CD4-positive, alpha-beta memory T cell (primary cell): ENCODE data around the gene CDKAL1. TPM values are rescaled to one million over a fixed set of nuclear protein-coding genes. Genes with fewer than 3 reads are reported as not detected.
"Not testable (repeated sequence)": the region's sequence is repeated elsewhere in the genome, so short reads cannot be mapped to it uniquely, and the experiment has no call there.

Source experiments
- CTCF ChIA-PET: fragments of 350-600 bp; sonication (Branson Sonifier 250); formaldehyde crosslinking; loops from one replicate; lab custom pipeline; 2021; ENCODE audit warnings: inconsistent platforms; ENCODE audit not compliant: partially characterized antibody; lab: Charles Lee
- POLR2A ChIA-PET: fragments of 350-600 bp; sonication (Branson Sonifier 250); formaldehyde crosslinking; loops from one replicate; lab custom pipeline; 2021; ENCODE audit not compliant: partially characterized antibody; lab: Charles Lee
- DNase-seq, 5 donors: peaks; one replicate each; pipeline versions ENCODE4 v3.0.0 to v3.0.0-alpha.2; 2020 to 2022; ENCODE audit warnings: mixed read lengths in 1 of 5
- H3K27ac ChIP-seq: one replicate; pipeline ENCODE4 v1.7.0; 2013; ENCODE audit warnings: low read depth, low read length
- H3K27me3 ChIP-seq: 2 replicates; pipeline ENCODE4 v1.7.0; 2013; ENCODE audit warnings: mild to moderate bottlenecking, low read length, moderate library complexity; ENCODE audit not compliant: insufficient read depth
- H3K36me3 ChIP-seq: 2 replicates; pipeline ENCODE4 v1.7.0; 2013; ENCODE audit warnings: mild to moderate bottlenecking, low read length, moderate library complexity; ENCODE audit not compliant: insufficient read depth
- H3K4me1 ChIP-seq: 2 replicates; pipeline ENCODE4 v1.7.0; 2013; ENCODE audit warnings: mild to moderate bottlenecking, low read length, moderate library complexity; ENCODE audit not compliant: insufficient read depth
- H3K4me3 ChIP-seq, 2 donors: one replicate each; pipeline ENCODE4 v1.7.0; 2013; ENCODE audit warnings: low read length in 2 of 2, mild to moderate bottlenecking in 1 of 2
- H3K9me3 ChIP-seq, 2 donors: one replicate each; pipeline ENCODE4 v1.7.0; 2013; ENCODE audit warnings: low read length in 2 of 2, control low read depth in 1 of 2; ENCODE audit not compliant: control insufficient read depth in 1 of 2
- H3K27ac Mint-ChIP-seq, 7 donors: one replicate each; pipeline ENCODE4 v1.8.0; 2020 to 2021; ENCODE audit warnings: mixed read lengths in 7 of 7, mild to moderate bottlenecking in 6 of 7, inconsistent platforms in 3 of 7, moderate library complexity in 3 of 7
- H3K27me3 Mint-ChIP-seq, 2 donors: one replicate each; pipeline ENCODE4 v1.8.0; 2020 to 2021; ENCODE audit warnings: mixed read lengths in 2 of 2
- H3K36me3 Mint-ChIP-seq, 2 donors: one replicate each; pipeline ENCODE4 v1.8.0; 2020 to 2021; ENCODE audit warnings: mixed read lengths in 2 of 2, inconsistent platforms in 1 of 2, mild to moderate bottlenecking in 1 of 2
- H3K4me1 Mint-ChIP-seq, 4 donors: one replicate each; pipeline ENCODE4 v1.8.0; 2020 to 2021; ENCODE audit warnings: mixed read lengths in 4 of 4, mild to moderate bottlenecking in 1 of 4
- H3K4me3 Mint-ChIP-seq, 8 donors: one replicate each; pipeline ENCODE4 v1.8.0; 2020 to 2021; ENCODE audit warnings: mixed read lengths in 8 of 8, mild to moderate bottlenecking in 7 of 8, moderate library complexity in 6 of 8, inconsistent platforms in 3 of 8
- H3K9me3 Mint-ChIP-seq, 8 donors: one replicate each; pipeline ENCODE4 v1.8.0; 2020 to 2021; ENCODE audit warnings: mixed read lengths in 8 of 8, mild to moderate bottlenecking in 5 of 8, inconsistent platforms in 3 of 8, moderate library complexity in 1 of 8
- intact Hi-C: fragments of 100-400 bp; cut with micrococcal nuclease; formaldehyde crosslinking; loops from one replicate; pipeline ENCODE4 v1.15.1; 2023
- polyA plus RNA-seq, 2 donors: library from polyadenylated mRNA; unstranded; fragments of 300-500 nt; fragmentation: Illumina TruSeq; gene quantifications; one replicate each; pipeline ENCODE4 v1.2.3, GENCODE V29; 2021
- total RNA-seq, 2 experiments: library from RNA; stranded (reverse); gene quantifications; one replicate each; pipeline ENCODE4 v1.2.3, GENCODE V29; 2021

CDKAL1 gene
- total and polyA plus RNA-seq, 4 experiments from 2014 or later, result 22.3 to 41.8 (median 26.8) TPM

DNA sequence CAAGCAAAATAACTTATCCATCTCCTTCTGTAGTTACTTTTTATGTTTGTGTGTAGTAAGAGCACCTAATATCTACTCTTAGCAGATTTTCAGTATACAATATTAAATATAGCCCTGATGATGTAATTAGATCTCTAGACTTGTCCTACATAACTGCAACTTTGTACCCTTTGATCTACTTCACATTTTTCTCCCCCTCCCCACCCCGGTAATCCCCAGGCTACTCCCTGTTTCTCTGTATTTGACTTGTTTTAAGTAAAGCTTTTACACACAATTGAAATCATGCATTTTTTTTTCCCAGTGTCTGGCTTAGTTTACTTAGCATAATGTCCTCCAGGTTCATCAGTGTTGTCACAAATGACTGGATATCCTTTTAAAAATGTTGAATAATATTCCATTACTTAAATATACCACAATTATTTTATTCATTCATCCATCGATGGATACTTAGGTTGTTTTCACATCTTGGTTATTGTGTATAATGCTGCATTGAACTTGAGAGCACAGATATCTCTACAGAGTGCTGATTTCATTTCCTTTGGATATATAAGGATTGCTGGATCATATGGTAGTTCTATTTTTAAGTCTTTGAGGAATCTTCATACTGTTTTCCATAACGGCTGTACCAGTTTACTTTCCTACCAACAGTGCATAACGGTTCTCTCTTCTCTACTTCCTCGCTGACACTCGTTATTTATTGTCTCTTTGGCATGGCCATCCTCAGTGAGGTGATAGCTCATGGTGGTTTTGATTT, 212.7 kb downstream of the CDKAL1 start:
- H3K36me3 ChIP-seq, result no peaks in the 10 kb centered on the region
- H3K27me3 ChIP-seq, result no peaks in the 10 kb centered on the region
- Mint-ChIP-seq H3K27ac (no peak overlapping the region), H3K4me1 (peaks cover 6 to 18% (median 12%) of the 10 kb centered on the region in 4 donors), H3K9me3 (no peaks in the 10 kb centered on the region), H3K27me3 (no peaks in the 10 kb centered on the region), H3K36me3 (peaks cover 4 to 10% of the 10 kb centered on the region in 2 donors), H3K4me3 (no peak overlapping the region)
- no peak for DNase-seq
- no peak overlapping the region for H3K27ac ChIP-seq
- no peaks in the 10 kb centered on the region for H3K9me3 ChIP-seq
- intact Hi-C loops, result no loop called here
- POLR2A ChIA-PET, result no interaction called here
- no peak overlapping the region for H3K4me3 ChIP-seq
- no peaks in the 10 kb centered on the region for H3K4me1 ChIP-seq
- CTCF ChIA-PET, result no interaction called here

DNA sequence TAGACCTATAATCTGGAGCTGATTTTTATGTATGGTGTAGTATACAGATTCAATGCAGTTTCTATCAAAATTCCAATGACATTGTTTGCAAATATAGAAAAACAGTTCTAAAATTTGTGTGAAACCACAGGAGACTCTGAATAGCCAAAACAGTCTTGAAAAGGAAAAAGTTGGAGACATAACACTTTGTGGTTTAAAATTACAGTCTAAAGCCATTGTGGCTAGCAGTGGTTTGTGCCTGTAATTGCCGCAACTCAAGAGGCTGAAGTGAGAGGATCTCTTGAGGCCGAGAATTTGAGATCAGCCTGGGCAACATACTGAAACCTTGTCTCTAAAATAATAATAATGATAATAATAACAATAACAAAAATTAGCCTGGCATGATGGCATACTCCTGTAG, 213.7 kb downstream of the CDKAL1 start:
- Histone ChIP-seq H3K4me1 (no peaks in the 10 kb centered on the region), H3K36me3 (no peaks in the 10 kb centered on the region), H3K4me3 (no peak overlapping the region), H3K9me3 (no peaks in the 10 kb centered on the region), H3K27me3 (no peaks in the 10 kb centered on the region), H3K27ac (no peak overlapping the region)
- Mint-ChIP-seq H3K36me3 (peaks cover 8 to 9% of the 10 kb centered on the region in 2 donors), H3K4me3 (no peak overlapping the region), H3K27me3 (no peaks in the 10 kb centered on the region), H3K9me3 (no peaks in the 10 kb centered on the region), H3K4me1 (peaks cover 6 to 18% (median 13%) of the 10 kb centered on the region in 4 donors), H3K27ac (no peak overlapping the region)
- no peak for DNase-seq
- ChIA-PET POLR2A (no interaction called here), CTCF (no interaction called here)
- intact Hi-C loops, result no loop called here

DNA sequence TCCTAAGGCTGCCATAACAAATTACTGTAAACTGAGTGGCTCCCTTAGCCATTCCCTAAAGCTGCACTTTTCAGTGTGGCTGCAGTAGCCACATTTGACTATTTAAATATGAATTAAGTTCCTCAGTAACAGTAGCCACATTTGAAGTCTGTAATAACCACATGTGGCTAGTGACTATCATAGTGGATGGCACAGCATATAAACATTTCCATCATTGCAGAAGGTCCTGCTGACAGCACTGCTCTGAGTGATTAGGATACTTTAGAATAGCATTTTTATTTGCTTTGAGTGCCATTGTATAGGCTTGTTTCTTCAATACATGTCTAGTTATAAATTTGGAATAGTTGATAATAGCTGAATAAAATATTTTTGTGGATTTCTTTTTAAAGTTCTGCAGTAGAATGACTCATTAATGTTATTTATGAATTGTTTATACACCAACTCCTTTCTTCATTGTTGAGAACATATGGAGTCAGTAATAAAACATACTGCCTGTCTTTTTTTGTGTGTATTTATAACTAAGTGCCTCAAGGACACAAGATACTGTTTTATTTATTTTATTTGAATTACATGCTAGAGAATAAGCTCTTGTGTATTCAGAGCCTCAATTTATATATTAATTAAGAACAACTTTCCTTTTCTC, 217.2 kb downstream of the CDKAL1 start:
- no peak overlapping the region for H3K27ac Mint-ChIP-seq
- Histone ChIP-seq H3K9me3 (no peaks in the 10 kb centered on the region), H3K4me3 (no peak overlapping the region), H3K36me3 (no peaks in the 10 kb centered on the region), H3K27ac (no peak overlapping the region), H3K4me1 (no peaks in the 10 kb centered on the region), H3K27me3 (no peaks in the 10 kb centered on the region)
- peaks cover 0 to 10% (median 3%) of the 10 kb centered on the region in 8 donors for H3K9me3 Mint-ChIP-seq
- H3K4me1 Mint-ChIP-seq, result peaks cover 6 to 22% (median 16%) of the 10 kb centered on the region in 4 donors
- no peak overlapping the region for H3K4me3 Mint-ChIP-seq
- ChIA-PET POLR2A (no interaction called here), CTCF (interaction anchor here (1.3 kb wide), 1 partner anchor 16 kb away, joined by 3 read pairs; no protein-coding TSS in a partner anchor)
- intact Hi-C loops, result no loop called here
- peaks cover 21 to 23% of the 10 kb centered on the region in 2 donors for H3K36me3 Mint-ChIP-seq
- no peak for DNase-seq
- H3K27me3 Mint-ChIP-seq, result no peaks in the 10 kb centered on the region

DNA sequence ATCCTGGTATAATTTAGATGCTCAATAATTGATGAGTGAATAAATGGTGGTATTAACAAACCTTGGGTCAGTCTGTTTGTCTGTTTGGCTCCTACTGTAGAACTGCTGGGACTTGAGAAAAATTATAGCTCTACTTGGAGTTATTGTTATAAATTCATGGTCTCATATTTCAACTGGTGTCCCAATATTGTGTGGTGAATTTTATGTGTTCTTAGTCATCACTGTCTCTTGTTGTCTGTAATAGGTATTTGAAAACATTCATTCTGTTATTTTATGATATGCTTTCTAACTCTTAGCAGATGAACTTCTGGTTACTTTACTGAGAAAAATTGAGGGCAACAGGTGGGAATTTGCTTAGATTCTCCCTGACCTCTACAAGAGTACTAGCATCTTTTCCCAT, 221.4 kb downstream of the CDKAL1 start:
- Histone ChIP-seq H3K4me3 (no peak overlapping the region), H3K9me3 (no peaks in the 10 kb centered on the region), H3K36me3 (no peaks in the 10 kb centered on the region), H3K27me3 (no peaks in the 10 kb centered on the region), H3K4me1 (no peaks in the 10 kb centered on the region), H3K27ac (no peak overlapping the region)
- Mint-ChIP-seq H3K27ac (peak overlapping the region in 1 of 7 donors; percentile 15), H3K4me1 (peaks cover 7 to 19% (median 14%) of the 10 kb centered on the region in 4 donors), H3K27me3 (no peaks in the 10 kb centered on the region), H3K4me3 (no peak overlapping the region), H3K9me3 (peaks cover 0 to 10% (median 3%) of the 10 kb centered on the region in 8 donors), H3K36me3 (peaks cover 33 to 38% of the 10 kb centered on the region in 2 donors)
- DNase-seq, result no peak
- POLR2A ChIA-PET, result no interaction called here
- CTCF ChIA-PET, result no interaction called here
- intact Hi-C loops, result no loop called here

DNA sequence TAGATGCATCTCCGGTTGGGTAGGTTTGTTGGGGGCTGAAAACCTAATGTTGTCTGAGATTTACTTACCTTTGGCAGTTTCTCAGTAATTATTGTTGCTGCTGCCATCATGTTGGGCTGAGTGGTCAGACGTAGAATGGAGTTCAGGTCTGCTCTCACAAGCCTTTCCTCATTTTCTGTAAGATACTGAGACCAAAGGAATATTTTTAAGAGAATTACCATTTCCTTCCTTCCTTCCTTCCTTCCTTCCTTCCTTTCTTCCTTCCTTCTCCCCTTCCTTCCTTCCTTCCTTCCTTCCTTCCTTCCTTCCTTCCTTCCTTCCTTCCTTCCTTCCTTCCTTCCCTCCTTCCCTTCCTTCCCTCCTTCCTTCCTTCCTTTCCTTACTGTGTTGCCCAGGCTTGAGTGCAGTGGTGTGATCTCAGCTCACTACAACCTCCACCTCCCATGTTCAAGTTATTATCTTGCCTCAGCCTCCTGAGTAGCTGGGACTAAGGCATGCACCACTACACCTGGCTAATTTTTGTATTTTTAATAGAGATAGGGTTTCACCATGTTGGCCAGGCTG, 222.4 kb downstream of the CDKAL1 start:
- H3K36me3 ChIP-seq, H3K4me3 ChIP-seq, POLR2A ChIA-PET, DNase-seq, H3K4me3 Mint-ChIP-seq, H3K27ac ChIP-seq, H3K4me1 ChIP-seq, H3K27me3 Mint-ChIP-seq, H3K9me3 ChIP-seq, intact Hi-C loops, CTCF ChIA-PET, H3K9me3 Mint-ChIP-seq, H3K27me3 ChIP-seq, H3K27ac Mint-ChIP-seq: not testable (repeated sequence)
- H3K4me1 Mint-ChIP-seq, result peaks cover 7 to 17% (median 12%) of the 10 kb centered on the region in 4 donors
- peaks cover 36 to 38% of the 10 kb centered on the region in 2 donors for H3K36me3 Mint-ChIP-seq

DNA sequence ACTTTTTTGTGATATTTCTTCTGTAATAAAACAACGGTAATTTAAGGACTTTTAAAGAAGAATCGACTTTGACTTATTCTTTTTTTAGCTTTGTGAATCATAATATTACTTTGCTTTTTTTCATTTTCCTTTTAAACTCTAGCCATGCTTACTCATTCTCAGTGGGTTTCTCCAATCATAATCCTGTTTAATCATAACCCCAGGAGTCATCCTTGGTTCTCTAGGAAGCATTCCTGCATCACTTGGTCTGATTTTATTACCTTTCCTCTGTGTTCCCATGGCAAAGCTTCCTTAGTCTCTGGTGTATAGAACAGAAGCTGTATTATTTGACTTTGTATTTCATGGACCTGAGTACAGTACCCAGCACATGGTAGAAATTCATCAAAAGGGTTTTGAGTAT, 223.5 kb downstream of the CDKAL1 start:
- intact Hi-C loops, result no loop called here
- Mint-ChIP-seq H3K27ac (no peak overlapping the region), H3K4me3 (no peak overlapping the region), H3K4me1 (peaks cover 7 to 17% (median 10%) of the 10 kb centered on the region in 4 donors), H3K27me3 (no peaks in the 10 kb centered on the region), H3K36me3 (peaks cover 32 to 38% of the 10 kb centered on the region in 2 donors), H3K9me3 (peaks cover 0 to 10% (median 3%) of the 10 kb centered on the region in 8 donors)
- no peak for DNase-seq
- no peak overlapping the region for H3K4me3 ChIP-seq
- ChIA-PET POLR2A (no interaction called here), CTCF (no interaction called here)
- no peaks in the 10 kb centered on the region for H3K36me3 ChIP-seq
- no peak overlapping the region for H3K27ac ChIP-seq
- no peaks in the 10 kb centered on the region for H3K9me3 ChIP-seq
- H3K27me3 ChIP-seq, result no peaks in the 10 kb centered on the region
- no peaks in the 10 kb centered on the region for H3K4me1 ChIP-seq

DNA sequence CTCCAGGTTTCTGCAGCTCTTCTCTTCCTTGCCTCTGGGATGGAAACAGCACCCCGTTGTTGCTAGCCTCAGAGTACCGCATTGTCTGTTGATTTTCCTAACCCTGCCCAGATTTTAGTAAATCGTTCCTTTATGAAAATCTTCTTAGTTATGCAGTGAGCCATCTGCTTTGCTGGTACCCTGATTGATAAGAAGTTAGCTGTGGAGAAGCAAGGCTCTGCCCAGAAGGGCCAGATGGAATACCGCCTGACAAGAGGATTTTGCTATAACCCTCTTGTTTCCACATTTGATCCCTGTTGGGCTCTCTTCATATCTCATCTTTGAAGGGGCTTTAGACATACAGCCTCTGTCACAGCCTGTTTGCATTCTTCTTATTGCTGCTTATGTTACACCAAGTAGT, 229.0 kb downstream of the CDKAL1 start:
- ChIA-PET POLR2A (no interaction called here), CTCF (no interaction called here)
- Histone ChIP-seq H3K27me3 (no peaks in the 10 kb centered on the region), H3K36me3 (no peaks in the 10 kb centered on the region), H3K27ac (no peak overlapping the region), H3K4me1 (no peaks in the 10 kb centered on the region), H3K9me3 (no peaks in the 10 kb centered on the region), H3K4me3 (no peak overlapping the region)
- H3K4me1 Mint-ChIP-seq, result peaks cover 0 to 1% (median 0%) of the 10 kb centered on the region in 4 donors
- no peak overlapping the region for H3K4me3 Mint-ChIP-seq
- H3K27me3 Mint-ChIP-seq, result no peaks in the 10 kb centered on the region
- H3K9me3 Mint-ChIP-seq, result no peaks in the 10 kb centered on the region
- intact Hi-C loops, result no loop called here
- no peak for DNase-seq
- peaks cover 17 to 19% of the 10 kb centered on the region in 2 donors for H3K36me3 Mint-ChIP-seq
- H3K27ac Mint-ChIP-seq, result no peak overlapping the region
